Activated CD8-positive, alpha-beta memory T cell treated with anti-CD3 and anti-CD28 coated beads for 1 hour (primary cell): ENCODE measurements around the gene AHSP.
"Not testable (repeated sequence)": the region's sequence is repeated elsewhere in the genome, so short reads cannot be mapped to it uniquely, and the experiment has no call there.

Source experiments
- DNase-seq, 2 donors: peaks; one replicate each; pipeline ENCODE4 v3.0.0-alpha.2; 2020; ENCODE audit warnings: low read depth in 1 of 2; ENCODE audit errors: extremely low read depth in 1 of 2

The AHSP gene, protein sequence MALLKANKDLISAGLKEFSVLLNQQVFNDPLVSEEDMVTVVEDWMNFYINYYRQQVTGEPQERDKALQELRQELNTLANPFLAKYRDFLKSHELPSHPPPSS

GRCh38 chr16:31527734-31528274 is at the start of gene AHSP:
TSS of gene AHSP (plus strand) at chr16:31527900. CDS start at chr16:31528140, 240 bp downstream.
- no peak for DNase-seq

- no peak for DNase-seq
These were observed 48.7 kb upstream of the AHSP start for GRCh38 chr16:31478956-31479355.

- DNase-seq: no peak
These were observed 47.9 kb upstream of the AHSP start for GRCh38 chr16:31479751-31480150.

- no peak for DNase-seq
These were observed 46.7 kb upstream of the AHSP start for GRCh38 chr16:31480851-31481536.

DNA sequence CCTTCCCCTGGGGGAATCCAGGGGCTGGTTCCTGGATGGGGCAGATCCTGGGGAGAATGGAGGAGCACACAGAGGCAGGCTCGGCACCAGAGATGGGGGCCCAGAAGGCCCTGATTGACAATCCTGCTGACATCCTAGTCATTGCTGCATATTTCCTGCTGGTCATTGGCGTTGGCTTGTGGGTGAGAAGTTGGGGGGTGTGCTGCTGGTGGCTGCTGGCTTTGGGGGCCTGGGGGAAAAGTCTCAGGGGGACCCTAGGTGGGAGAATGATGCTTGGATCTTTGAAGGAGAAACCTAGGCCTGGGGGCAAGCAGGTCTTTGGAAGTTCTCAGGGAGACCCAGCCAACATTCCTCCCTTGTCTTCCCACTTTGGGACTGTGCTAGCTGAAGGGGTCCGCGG is 44.6 kb upstream of the AHSP start, which contains the start of gene SLC5A2:
SLC5A2 (plus strand) TSS at position 43 of the 400 bp plus-strand sequence; CDS start at position 57, 14 bp downstream.
- DNase-seq: no peak

DNA sequence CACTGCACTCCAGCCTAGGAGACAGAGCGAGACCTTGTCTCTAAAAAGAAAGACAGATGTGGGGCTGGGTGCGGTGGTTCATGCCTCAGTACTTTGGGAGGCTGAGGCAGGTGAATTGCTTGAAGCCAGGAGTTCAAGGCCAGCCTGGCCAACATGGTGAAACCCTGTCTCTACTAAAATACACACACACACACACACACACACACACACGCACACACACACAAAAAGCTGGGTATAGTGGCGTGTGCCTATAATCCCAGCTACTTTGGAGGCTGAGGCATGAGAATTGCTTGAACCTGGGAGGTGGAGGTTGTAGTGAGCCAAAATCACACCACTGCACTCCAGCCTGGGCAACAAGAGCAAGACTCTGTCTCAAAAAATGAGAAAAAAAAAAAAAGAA is 43.7 kb upstream of the AHSP start:
- not testable (repeated sequence) for DNase-seq

DNA sequence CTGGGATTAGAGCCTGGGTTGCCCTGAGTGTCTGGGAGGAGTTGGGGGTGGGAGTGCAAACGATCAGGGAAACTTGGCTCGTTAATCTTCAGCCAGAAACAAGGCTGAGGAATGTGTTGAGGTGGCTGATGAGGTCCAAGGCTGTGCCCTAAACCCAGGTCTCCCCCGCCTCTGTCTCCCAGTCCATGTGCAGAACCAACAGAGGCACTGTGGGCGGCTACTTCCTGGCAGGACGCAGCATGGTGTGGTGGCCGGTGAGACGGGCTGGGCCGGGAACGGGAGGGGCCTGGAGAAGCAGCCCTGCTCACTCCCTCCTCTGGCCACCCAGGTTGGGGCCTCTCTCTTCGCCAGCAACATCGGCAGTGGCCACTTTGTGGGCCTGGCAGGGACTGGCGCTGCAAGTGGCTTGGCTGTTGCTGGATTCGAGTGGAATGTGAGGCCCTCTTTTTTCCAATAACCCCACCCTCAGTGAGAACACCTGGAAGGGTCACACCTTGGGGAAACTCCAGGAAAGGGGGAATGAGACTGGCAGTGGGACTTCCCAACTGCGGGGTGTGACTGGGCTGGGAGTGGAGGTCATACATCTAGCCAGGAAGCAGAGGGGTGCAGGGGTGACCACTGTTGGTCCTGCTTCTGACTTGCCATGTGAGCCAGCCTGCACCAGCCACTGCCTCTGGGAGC is 43.1 kb upstream of the AHSP start:
- DNase-seq: no peak

GRCh38 chr16:31485571-31485970 is 42.1 kb upstream of the AHSP start:
- DNase-seq: no peak

DNA sequence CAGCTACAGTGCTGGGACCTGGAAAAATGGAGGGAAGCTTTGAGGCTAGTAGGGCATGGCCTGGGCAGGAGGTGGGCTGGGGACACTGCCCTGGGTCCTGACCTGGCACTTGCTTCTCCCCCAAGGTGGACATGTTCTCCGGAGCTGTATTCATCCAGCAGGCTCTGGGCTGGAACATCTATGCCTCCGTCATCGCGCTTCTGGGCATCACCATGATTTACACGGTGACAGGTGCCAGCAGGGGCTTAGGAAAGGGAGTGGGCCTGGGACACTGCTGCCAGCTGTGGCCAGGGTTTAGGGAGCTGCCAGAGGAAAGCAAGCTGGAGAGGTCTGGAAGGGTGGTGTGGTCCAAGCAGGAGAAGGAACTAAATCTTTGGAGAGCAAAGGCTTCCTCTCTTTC is 41.7 kb upstream of the AHSP start:
- DNase-seq: no peak

GRCh38 chr16:31487071-31487719 is 40.5 kb upstream of the AHSP start:
- no peak for DNase-seq

DNA sequence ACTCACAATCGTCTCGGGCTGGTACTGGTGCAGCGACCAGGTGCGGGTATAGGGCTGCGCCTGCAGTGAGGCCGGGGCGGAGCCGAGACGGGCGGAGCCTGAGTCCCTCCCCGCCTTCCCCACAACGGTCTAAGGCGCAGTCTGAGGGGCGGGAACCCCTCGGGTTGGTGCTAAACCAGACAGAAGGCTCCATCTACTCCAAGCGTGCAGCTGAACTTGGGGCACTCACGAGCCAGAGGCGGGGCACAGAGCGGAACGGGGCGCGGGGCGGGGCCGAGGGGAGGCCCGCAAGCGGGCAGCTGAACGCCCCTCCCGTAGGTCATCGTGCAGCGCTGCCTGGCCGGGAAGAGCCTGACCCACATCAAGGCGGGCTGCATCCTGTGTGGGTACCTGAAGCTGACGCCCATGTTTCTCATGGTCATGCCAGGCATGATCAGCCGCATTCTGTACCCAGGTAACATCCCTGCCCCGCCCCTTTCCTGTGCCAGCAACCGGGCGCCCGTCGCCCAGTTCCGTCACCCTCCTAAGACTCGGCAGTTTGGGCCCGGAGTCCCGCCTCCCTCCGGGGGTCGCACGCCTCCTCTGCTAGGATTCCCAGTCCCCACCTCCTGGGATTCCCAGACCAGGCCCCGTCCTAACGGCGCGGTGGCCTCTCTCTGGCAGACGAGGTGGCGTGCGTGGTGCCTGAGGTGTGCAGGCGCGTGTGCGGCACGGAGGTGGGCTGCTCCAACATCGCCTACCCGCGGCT is 39.8 kb upstream of the AHSP start:
- peak; percentile 52 to 54 for DNase-seq

DNA sequence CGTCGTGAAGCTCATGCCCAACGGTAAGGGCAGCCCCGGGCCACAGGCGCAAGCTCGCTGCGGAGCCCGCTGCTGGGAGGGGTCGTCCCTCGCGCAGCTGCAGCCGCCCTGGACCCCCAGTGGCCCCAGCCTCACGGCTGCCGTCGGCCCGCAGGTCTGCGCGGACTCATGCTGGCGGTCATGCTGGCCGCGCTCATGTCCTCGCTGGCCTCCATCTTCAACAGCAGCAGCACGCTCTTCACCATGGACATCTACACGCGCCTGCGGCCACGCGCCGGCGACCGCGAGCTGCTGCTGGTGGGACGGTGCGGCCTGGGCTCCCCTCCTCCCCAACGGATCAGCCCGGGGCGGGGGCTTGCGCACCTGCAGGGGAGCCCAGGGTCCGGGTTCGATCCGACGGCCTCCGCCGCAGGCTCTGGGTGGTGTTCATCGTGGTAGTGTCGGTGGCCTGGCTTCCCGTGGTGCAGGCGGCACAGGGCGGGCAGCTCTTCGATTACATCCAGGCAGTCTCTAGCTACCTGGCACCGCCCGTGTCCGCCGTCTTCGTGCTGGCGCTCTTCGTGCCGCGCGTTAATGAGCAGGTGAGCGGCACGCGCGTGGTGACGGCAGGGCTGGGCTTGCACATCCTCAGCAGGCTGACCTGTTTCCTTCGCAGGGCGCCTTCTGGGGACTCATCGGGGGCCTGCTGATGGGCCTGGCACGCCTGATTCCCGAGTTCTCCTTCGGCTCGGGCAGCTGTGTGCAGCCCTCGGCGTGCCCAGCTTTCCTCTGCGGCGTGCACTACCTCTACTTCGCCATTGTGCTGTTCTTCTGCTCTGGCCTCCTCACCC is 39.0 kb upstream of the AHSP start:
- no peak for DNase-seq

- DNase-seq: no peak
These were observed 38.5 kb upstream of the AHSP start for GRCh38 chr16:31489298-31489564.

GRCh38 chr16:31489616-31490584 is 37.8 kb upstream of the AHSP start:
- DNase-seq: no peak

DNA sequence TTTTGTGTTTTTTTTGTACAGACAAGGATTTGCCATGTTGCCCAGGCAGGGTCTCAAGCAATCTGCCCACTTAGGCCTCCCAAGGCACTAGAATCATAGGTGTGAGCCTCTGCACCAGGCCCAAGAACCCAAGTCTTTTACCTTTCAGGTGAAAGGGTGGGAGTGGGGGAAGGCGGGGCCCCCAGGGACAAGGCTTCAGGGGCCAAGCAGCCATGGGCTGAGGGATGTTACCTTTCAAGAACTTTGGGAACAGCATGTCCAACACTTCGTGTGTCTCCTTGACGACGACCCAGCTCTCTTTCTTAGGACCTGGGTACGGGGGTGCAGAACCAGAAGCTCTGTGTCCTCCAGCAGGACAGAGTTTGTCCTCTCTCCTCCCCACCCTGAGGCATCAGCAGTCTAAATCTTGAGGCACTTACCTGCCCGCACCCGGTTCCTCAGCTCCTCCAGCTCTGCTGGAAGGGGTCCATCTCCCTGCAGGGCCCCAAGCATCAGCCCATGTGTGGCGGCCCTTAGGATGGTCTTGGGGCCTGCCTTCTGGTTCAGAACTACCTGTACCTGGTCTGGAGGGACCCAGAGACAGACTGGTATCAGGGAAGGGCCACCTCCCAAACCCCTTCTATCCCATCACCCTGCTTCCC is 35.8 kb upstream of the AHSP start:
- DNase-seq: no peak

GRCh38 chr16:31493506-31494125 is 34.1 kb upstream of the AHSP start:
- no peak for DNase-seq

DNA sequence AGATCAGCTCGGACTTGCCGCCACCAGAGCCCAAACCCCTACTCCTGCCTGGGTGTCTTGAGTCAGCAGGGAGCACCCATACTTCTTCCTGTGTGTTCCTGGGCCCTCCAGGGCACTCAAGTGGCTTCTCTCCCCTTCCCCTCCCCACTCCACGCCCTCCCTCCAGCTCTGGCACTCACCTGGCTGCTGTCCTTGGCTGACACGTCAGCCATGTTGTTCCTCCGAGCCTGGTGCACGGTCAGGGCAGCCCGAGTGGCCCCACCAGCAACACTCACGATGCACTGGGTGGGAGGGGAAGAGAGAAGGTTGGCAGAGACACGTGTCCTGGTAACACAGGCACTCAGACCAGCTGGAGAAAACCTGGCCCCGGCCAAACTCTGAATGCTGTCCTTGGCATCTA is 31.0 kb upstream of the AHSP start:
- DNase-seq: no peak

- no peak for DNase-seq
These were observed 29.2 kb upstream of the AHSP start for GRCh38 chr16:31498493-31498892.
